DND-41 (cell line): ENCODE measurements around the gene TRAK1.

ENCODE experiments used
- ATAC-seq: fragments of 200-7000 bp; cut with Tn5 transposase; 3 replicates; pipeline ENCODE4 v1.9.1; 2021; ENCODE audit warnings: low read depth; ENCODE audit not compliant: insufficient read depth
- DNase-seq: peaks from one replicate; pipeline ENCODE4 v3.0.0-alpha.2; 2020
- H2AFZ ChIP-seq: 2 replicates; pipeline ENCODE4 v1.6.0; 2012; ENCODE audit warnings: low read depth, low read length
- H3K27ac ChIP-seq: 2 replicates; pipeline ENCODE4 v1.5.1; 2012; ENCODE audit warnings: low read length, inconsistent platforms
- H3K27me3 ChIP-seq: fragments of 200-600 bp; sonication (generic); 2 replicates; pipeline ENCODE4 v1.6.0; 2012; ENCODE audit warnings: low read length, mild to moderate bottlenecking, inconsistent platforms; ENCODE audit not compliant: insufficient read depth, poor library complexity
- H3K36me3 ChIP-seq: 2 replicates; pipeline ENCODE4 v1.5.1; 2012; ENCODE audit warnings: low read length, inconsistent platforms; ENCODE audit not compliant: insufficient read depth
- H3K4me1 ChIP-seq: 2 replicates; pipeline ENCODE4 v1.5.1; 2012; ENCODE audit warnings: mild to moderate bottlenecking, low read length; ENCODE audit not compliant: insufficient read depth
- H3K4me2 ChIP-seq: 2 replicates; pipeline ENCODE4 v1.6.0; 2012; ENCODE audit warnings: mild to moderate bottlenecking, moderate library complexity, low read length, inconsistent platforms; ENCODE audit not compliant: insufficient read depth
- H3K4me3 ChIP-seq, 2 experiments: fragments of 200-600 bp in 1 of 2; shearing (Covaris generic) in 1 of 2; 2 replicates each; pipeline ENCODE4 v1.5.1; 2012 to 2016; ENCODE audit warnings: inconsistent platforms in 2 of 2, low read length in 2 of 2, mild to moderate bottlenecking in 2 of 2, low read depth in 1 of 2, moderate library complexity in 1 of 2
- H3K79me2 ChIP-seq: 2 replicates; pipeline ENCODE4 v1.6.0; 2012; ENCODE audit warnings: low read length, inconsistent platforms; ENCODE audit not compliant: insufficient read depth
- H3K9ac ChIP-seq: 2 replicates; pipeline ENCODE4 v1.6.0; 2012; ENCODE audit warnings: low read depth, mild to moderate bottlenecking, inconsistent platforms, low read length, moderate library complexity
- H3K9me3 ChIP-seq: 2 replicates; pipeline ENCODE4 v1.5.1; 2012; ENCODE audit warnings: low read length, moderate library complexity, mild to moderate bottlenecking, inconsistent platforms; ENCODE audit not compliant: insufficient read depth, severe bottlenecking
- H4K20me1 ChIP-seq: 2 replicates; pipeline ENCODE4 v1.6.0; 2012; ENCODE audit warnings: low read length; ENCODE audit not compliant: insufficient read depth
- EZH2 ChIP-seq: IDR thresholded peaks from 3 replicates; pipeline ENCODE4 v1.6.1; 2012; ENCODE audit warnings: borderline replicate concordance, low read depth, mild to moderate bottlenecking, moderate library complexity, low read length, inconsistent platforms; ENCODE audit not compliant: severe bottlenecking
- TF ChIP-seq, protein P1 (sequence below): IDR thresholded peaks from 2 replicates; pipeline ENCODE4 v1.5.1; 2012; ENCODE audit warnings: borderline replicate concordance, low read length, moderate library complexity, mild to moderate bottlenecking; ENCODE audit not compliant: poor library complexity, severe bottlenecking; ENCODE audit errors: extremely low read depth

TRAK1 gene

DNA sequence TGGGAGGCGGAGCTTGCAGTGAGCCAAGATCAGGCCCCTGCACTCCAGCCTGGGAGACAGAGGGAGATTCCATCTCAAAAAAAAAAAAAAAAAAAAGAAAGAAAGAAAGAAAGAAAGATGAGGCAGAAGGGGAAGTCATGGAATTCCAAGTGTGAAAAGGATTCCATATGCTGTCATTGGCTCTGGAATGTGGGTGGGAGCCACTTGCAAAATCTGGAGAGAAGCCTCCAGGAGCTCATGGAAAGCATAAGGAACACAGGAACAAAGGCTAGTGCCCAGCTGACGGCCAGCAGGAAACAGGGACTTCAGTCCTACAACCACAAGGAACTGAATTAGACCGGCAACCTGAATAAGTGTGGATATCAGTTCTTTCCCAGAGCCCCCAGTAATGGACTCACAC is 12.5 kb upstream of the TRAK1 start:
- Histone ChIP-seq H2AFZ (no peak overlapping the region), H3K9ac (no peak overlapping the region), H3K4me3 (no peak overlapping the region), H3K36me3 (no peaks in the 10 kb centered on the region), H3K4me2 (no peak overlapping the region), H3K4me1 (no peaks in the 10 kb centered on the region), H4K20me1 (no peaks in the 10 kb centered on the region), H3K9me3 (no peaks in the 10 kb centered on the region), H3K27me3 (no peaks in the 10 kb centered on the region), H3K27ac (no peak overlapping the region), H3K79me2 (no peaks in the 10 kb centered on the region)
- DNase-seq (no peak), ATAC-seq (no peak)
- no peak for TF ChIP-seq EZH2

DNA sequence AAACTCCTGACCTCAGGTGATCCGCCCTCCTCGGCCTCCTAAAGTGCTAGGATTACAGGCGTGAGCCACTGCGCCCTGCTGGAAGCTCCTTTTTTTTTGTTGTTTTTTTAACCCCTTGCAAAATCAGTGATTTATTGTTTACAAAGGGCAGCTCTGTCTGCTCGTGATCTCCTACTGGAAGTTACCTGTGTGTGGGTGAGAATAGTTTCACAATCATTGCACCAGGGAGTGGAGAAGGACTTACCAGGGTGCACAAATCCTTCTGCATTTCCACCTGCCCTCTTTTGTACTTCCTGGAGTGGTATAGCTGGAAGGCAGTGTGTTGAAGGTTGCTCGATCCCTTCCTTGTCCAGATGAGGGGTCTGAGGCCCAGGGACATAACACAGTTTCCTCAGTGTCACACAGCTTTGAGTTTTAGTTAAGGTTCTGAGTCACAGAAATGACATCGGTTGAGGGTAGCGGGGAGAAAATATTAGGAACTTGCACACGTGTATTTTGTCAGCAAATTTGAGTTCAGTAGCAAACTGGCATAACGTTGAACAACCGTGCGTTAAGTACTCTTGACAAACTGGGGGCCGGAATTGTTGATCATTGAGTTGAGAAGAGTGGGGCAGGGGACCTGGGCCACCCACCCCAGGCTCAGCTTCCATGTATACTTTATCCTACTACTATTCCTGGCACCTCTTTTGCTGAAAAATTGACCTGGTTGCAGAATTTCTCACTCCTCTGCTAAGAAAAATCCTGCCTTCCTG is 11.3 kb upstream of the TRAK1 start:
- DNase-seq (no peak), ATAC-seq (no peak)
- H3K79me2 ChIP-seq: no peaks in the 10 kb centered on the region
- H3K4me3 ChIP-seq: no peak overlapping the region
- no peaks in the 10 kb centered on the region for H3K4me1 ChIP-seq
- no peaks in the 10 kb centered on the region for H3K9me3 ChIP-seq
- H3K27me3 ChIP-seq: no peaks in the 10 kb centered on the region
- no peak overlapping the region for H3K27ac ChIP-seq
- H3K36me3 ChIP-seq: no peaks in the 10 kb centered on the region
- H4K20me1 ChIP-seq: peaks cover 4% of the 10 kb centered on the region; the same call in 1 of the 2 replicates
- H3K4me2 ChIP-seq: no peak overlapping the region
- no peak overlapping the region for H3K9ac ChIP-seq
- TF ChIP-seq, protein P1, sequence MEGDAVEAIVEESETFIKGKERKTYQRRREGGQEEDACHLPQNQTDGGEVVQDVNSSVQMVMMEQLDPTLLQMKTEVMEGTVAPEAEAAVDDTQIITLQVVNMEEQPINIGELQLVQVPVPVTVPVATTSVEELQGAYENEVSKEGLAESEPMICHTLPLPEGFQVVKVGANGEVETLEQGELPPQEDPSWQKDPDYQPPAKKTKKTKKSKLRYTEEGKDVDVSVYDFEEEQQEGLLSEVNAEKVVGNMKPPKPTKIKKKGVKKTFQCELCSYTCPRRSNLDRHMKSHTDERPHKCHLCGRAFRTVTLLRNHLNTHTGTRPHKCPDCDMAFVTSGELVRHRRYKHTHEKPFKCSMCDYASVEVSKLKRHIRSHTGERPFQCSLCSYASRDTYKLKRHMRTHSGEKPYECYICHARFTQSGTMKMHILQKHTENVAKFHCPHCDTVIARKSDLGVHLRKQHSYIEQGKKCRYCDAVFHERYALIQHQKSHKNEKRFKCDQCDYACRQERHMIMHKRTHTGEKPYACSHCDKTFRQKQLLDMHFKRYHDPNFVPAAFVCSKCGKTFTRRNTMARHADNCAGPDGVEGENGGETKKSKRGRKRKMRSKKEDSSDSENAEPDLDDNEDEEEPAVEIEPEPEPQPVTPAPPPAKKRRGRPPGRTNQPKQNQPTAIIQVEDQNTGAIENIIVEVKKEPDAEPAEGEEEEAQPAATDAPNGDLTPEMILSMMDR: no peak
- no peak for TF ChIP-seq EZH2
- no peak overlapping the region for H2AFZ ChIP-seq

DNA sequence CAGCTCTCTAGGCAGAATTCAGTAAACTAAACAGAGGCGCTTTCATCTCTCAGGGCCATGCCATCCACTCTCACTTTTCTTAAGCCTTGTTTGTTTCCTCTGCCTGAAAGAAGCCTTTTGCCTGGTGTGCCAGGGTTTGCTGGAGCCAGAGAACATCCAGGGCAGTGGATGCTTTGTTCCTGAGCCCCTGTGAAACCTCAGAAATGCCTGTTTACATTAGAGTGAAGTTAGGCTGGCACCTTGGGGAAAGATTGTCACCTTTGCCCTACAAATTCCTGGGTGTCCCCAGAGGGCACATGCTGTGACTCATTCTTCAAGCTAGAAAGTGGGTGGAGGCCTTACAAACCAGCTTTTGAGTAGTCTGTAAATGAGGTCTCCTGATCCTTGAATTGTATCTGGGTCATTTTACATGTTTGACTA is 10.7 kb upstream of the TRAK1 start:
- Histone ChIP-seq H3K27me3 (no peaks in the 10 kb centered on the region), H3K9ac (no peak overlapping the region), H3K4me3 (no peak overlapping the region), H4K20me1 (peaks cover 4% of the 10 kb centered on the region; the same call in 1 of the 2 replicates), H3K9me3 (no peaks in the 10 kb centered on the region), H3K27ac (no peak overlapping the region), H3K36me3 (no peaks in the 10 kb centered on the region), H3K4me2 (no peak overlapping the region), H3K79me2 (no peaks in the 10 kb centered on the region), H3K4me1 (no peaks in the 10 kb centered on the region), H2AFZ (no peak overlapping the region)
- DNase-seq: no peak
- no peak for TF ChIP-seq EZH2
- TF ChIP-seq, protein P1: no peak
- no peak for ATAC-seq

DNA sequence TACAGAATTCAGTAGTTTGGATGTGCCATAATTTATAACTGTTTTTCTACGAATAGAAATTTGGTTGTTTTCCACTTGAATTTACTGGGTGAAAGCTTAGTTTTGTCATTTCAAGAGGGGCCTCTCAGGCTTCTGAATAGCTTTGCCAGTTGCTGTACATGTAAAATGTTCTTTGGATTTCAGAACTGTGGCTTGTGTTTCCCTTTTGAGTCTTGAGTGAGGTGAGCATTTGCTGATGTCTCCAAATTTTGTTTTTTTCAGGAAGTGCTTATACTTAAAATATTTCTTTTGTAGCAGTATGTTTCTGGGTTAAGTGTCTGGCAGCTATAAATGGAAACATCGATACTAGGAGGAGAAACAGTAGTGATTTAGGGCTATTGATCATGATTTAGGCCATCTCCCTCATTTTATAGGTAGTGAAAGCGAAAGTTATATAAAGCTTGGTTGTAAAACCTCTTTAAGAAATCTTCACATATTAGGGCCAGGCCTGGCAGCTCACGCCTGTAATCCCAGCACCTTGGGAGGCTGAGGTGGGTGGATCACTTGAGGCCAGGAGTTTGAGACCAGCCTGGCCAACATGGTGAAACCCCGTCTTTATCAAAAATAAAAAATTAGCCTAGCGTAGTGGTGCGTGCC is 9.2 kb upstream of the TRAK1 start:
- H3K4me2 ChIP-seq: no peak overlapping the region
- no peaks in the 10 kb centered on the region for H3K36me3 ChIP-seq
- ATAC-seq: no peak
- no peaks in the 10 kb centered on the region for H3K27me3 ChIP-seq
- no peak overlapping the region for H3K9ac ChIP-seq
- DNase-seq: no peak
- no peak overlapping the region for H3K4me3 ChIP-seq
- H3K79me2 ChIP-seq: no peaks in the 10 kb centered on the region
- H3K9me3 ChIP-seq: no peaks in the 10 kb centered on the region
- H3K4me1 ChIP-seq: no peaks in the 10 kb centered on the region
- no peak overlapping the region for H3K27ac ChIP-seq
- no peak for TF ChIP-seq EZH2
- TF ChIP-seq, protein P1: no peak
- peaks cover 4% of the 10 kb centered on the region; the same call in 1 of the 2 replicates for H4K20me1 ChIP-seq
- no peak overlapping the region for H2AFZ ChIP-seq
